HK-2 (cell line): ENCODE results near the gene ARHGAP31.

Experiments
- DNase-seq: peaks from one replicate; pipeline ENCODE4 v3.0.0-alpha.2; 2018; ENCODE audit not compliant: unreplicated experiment

ARHGAP31 gene

DNA sequence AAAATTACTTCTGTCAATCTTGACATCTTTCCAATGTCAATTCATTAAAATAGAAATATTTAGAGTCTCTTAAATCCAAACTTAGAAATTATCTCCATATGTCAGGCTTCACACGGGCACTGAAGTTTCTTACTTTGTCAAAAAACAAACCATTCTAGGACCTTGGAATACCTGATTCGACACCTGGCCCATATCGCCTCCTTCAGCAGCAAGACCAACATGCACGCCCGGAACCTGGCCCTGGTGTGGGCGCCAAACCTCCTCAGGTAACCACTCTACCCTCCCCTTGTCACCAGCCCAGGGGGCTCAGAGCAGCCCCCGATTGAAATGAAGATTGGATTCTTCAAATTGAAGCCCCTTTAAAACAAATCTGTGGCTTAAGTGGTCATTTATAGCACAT is 88.0 kb downstream of the ARHGAP31 start:
- no peak for DNase-seq

DNA sequence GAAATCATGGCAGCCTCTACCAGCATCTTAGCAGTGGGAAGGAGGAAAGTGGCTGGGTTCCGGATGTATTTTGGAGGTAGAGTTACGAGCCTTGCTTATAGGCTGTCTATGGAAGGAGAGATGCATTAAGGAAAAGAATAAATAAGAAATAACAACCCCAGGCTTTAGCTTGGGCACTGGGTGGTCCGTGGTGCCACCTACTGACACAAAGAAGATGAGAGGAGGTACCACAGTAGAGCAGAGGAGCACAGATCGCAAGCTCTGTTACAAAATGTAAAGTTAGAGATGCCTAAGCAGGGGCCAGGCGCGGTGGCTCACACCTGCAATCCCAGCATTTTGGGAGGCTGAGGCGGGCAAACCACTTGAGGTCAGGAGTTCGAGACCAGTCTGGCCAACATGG is 94.4 kb downstream of the ARHGAP31 start:
- DNase-seq = no peak

DNA sequence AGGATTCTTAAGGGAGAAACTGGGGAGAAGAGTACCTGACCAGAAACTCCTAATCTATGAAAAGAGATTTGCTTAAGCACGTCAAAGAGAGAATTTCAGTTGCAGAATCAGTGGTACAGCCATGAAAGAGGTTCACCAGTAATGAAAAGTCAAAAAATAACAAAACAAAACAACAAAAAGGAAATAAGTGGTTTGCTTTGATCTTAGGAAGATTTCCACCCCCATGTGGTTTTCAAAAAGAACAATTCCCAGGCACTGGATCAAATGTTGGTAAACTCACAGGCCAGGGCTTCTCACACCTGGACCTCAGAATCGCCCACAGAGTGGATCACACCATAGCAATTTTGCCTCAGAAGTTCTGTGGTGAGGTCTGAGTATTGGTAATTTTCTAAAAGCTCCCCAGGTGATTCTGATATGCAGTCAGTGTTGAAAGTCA is 101.8 kb downstream of the ARHGAP31 start:
- DNase-seq = no peak

DNA sequence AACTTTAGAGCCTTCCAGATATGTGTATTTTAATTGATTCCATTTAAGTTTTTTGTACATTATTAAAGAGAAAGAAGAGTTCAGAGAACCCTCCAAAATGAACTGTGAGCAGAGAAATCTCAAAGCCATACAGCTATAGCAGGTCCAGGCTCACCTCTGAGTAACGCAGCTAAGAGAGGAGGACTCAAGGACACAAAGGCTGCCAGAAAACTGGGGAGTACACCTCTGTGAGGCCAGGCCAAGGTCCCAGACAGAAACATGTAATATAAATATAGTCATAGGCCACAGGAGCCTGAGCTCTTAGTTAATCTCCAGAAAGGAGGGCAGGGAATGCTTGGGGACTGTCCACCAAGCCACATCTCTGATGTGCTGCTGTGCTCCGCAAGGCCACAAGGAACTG is 102.7 kb downstream of the ARHGAP31 start:
- no peak for DNase-seq

DNA sequence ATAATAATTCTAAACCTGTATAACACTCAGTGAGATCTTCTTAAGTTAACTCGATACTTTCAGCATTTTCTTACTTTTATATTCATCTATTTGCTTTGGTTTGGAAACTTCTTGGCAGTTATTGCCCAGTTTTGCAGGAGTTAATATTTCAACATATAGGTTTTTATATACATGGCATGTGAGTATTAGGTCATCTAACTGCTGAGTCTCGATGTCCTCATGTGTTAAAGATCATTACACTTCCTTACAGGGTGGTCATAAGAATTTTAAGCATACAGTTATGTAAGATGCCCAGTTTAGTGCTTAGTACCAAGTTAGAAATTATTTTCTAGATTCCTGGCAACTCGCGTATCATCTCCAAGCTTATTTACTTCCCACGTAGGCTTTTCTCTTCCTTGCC is 106.3 kb downstream of the ARHGAP31 start:
- DNase-seq = no peak

DNA sequence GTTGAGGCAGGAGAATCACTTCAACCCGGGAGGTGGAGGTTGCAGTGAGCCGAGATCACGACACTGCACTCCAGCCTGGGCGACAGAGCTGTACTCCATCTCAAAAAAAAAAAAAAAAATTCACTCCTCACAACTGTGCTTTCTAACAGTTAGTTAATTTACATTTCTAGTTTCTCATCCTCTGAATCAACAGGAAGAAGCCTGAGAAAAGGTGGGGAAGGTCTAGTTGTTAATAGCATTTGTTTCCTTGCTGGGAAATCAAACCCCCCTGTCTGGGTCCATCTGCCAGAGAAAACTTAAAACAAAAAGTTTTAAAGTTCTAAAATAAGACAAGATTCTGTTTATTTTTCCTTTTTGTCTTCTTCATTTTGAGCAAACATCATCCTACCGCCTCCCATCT is 106.9 kb downstream of the ARHGAP31 start:
- no peak for DNase-seq

DNA sequence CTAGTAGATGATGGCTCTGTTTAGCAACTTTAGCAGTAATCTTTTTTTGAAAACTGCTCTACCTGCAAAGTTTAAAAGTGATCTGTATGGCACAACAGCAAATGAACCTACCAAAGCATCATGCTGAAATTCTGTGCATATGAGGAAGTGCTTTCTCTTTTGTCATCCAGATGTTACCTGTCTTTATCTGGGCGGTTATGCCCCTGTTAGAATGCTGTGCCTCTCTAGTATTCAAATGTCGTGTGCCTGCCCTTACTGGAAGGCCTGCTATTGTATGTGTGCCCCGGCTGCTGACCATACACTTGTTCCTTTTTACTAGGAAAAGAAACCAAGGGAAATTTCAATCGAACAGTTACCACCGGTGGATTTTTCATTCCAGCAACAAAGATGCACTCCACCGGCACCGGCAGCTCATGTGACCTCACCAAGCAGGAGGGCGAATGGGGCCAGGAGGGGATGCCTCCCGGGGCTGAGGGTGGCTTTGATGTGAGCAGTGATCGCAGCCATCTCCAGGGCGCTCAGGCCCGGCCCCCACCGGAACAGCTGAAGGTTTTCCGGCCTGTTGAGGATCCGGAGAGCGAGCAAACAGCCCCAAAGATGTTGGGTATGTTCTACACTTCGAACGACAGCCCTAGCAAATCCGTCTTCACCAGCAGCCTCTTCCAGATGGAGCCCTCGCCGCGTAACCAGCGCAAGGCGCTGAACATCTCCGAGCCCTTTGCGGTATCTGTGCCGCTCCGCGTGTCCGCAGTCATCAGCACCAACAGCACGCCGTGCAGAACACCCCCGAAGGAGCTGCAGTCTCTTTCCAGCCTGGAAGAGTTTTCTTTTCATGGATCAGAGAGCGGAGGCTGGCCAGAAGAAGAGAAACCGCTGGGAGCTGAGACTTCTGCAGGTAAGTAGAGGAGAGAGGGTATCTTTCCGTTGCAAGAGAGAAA is 107.6 kb downstream of the ARHGAP31 start:
- DNase-seq = no peak

DNA sequence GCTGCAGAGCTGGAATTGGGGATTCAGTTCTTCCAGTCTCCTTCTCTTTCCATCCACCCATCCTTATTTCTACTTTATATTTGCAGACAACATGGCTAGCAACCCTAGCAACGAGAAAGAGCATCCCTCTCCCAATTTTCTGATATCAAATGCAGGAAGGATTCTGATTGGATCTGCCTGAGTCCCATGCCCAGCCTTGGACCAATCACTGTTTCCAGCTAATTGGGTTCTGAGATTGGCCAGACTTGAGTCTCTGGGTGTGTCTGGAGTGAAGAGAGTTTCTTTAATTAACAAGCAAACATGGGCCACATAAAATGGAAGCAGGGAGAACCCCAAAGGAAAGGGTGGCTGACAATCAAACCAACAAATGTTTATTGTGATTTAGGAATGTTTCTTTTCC is 108.6 kb downstream of the ARHGAP31 start:
- DNase-seq = no peak

DNA sequence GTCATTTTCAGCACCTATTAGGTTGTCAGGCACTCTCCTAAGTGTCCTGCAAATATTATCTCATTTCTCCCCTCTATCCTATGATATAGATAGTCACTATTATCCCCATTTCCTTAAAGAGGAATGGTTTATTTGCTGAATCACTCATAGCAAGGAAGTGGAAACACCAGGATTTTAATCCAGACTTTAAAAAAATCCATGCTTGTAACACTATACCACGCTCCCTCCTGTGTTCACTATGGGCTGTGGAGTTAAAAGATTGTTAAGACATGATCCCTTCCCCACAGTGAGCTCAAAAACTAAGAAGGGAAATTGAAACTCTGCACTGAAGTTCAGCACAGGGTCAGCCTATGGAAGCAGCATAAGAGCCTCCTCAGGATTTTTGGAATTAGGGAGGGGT is 109.0 kb downstream of the ARHGAP31 start:
- DNase-seq = no peak

DNA sequence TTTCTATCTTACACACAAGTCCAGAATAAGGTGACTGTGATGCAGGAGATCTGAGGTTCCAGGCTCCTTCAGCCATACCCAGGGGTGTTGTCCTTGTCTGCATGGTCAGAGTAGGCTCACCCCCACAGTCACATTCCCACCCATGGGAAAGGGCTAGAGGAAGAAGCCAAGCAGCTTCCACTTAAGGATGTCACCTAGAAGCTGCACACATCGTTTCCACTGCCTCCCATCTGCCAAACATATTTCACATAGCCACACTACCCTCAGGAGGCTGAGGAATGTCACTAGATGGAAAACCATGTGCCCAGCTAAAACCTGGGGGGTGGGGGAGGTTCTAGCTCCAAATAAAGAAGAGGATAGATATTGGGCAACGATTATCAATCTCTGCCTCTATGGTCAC is 111.1 kb downstream of the ARHGAP31 start:
- no peak for DNase-seq

DNA sequence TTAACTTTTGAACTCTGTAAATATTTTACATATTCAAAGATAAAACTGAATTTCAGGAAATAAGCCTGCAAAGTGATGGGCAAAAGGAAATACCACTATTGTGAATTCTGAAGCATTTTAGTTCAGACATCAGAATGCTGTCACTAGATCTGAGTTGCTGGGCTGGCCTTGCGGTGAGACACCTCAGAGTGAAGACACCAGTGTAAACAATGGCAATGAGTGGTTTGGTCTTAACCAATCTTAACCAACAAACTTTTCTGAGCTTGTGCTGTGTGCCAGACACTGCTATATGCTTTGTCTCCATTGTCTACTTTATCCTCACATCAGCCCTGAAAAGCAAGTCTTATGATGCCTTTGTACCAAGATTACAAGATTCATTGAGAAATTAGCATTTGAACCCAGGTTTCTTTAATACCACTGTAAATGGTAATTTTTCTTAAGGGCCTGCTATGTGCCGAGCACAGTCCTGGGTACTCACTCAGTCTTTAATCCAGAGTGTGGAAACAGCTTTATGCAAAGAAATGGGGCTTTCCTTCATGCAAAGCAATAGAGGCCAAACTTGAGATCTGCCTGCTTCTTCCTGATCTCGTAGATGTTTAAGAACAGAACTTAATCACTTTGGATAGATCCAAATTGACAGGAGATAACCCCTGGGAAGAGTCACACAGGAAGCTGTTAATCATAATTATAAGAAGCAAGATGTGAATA is 114.2 kb downstream of the ARHGAP31 start:
- no peak for DNase-seq

DNA sequence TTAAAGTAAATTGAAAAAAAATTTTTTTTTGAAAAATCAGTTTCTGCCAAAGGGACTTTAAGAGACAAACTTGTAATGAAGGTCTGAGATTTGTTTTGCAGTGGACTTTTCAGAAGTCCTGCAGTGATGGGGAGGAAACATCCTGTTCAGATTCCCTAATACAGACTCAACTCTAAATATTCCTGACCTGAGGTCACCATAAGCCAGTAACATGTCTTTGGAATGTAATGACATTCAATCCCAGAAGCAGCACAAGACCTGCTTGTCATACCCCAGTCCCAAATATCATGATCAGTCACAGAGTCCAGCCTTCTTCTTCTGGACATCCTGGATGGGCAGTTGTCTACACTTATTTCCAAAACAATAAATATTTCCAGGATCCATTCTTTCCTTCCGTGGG is 115.7 kb downstream of the ARHGAP31 start:
- DNase-seq = no peak

DNA sequence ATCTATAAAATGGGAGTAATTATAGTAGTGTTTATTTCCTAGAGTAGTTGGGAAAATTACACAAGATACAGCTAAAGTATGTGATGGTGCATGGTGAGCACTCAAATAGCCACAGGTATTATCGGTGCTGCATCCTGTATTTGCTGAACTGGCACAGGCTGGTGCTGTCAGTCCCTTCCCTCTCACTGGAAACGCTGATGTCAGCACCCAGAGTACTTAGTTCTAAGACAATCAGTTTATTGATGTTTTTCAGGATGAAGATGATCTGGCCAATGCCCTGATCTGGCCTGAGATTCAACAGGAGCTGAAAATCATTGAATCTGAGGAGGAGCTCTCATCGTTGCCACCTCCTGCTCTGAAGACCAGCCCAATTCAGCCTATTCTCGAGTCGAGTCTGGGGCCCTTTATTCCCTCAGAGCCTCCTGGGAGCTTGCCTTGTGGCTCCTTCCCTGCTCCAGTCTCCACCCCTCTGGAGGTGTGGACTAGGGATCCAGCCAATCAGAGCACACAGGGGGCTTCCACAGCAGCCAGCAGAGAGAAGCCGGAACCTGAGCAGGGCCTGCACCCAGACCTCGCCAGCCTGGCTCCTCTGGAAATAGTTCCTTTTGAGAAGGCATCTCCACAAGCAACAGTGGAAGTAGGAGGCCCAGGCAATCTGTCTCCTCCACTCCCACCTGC is 119.6 kb downstream of the ARHGAP31 start:
- no peak for DNase-seq

DNA sequence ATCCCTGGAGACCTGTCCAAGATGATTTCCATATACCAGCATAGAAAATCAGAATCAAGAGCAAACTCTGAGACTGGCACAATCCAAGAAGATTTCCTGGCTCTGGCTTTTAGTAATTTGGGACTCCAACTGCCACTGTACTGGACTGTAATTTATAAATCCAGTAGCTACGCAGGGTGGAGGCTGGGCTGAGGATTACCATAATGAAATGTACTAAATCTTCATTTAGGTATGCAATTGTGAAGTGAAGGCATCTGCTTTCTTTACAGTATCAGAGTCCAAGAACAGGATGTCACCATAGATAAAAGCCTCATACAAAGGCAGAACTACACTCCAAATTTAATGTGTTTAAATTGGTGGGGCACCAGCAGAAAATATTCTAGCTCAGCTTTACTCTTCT is 122.7 kb downstream of the ARHGAP31 start:
- no peak for DNase-seq

DNA sequence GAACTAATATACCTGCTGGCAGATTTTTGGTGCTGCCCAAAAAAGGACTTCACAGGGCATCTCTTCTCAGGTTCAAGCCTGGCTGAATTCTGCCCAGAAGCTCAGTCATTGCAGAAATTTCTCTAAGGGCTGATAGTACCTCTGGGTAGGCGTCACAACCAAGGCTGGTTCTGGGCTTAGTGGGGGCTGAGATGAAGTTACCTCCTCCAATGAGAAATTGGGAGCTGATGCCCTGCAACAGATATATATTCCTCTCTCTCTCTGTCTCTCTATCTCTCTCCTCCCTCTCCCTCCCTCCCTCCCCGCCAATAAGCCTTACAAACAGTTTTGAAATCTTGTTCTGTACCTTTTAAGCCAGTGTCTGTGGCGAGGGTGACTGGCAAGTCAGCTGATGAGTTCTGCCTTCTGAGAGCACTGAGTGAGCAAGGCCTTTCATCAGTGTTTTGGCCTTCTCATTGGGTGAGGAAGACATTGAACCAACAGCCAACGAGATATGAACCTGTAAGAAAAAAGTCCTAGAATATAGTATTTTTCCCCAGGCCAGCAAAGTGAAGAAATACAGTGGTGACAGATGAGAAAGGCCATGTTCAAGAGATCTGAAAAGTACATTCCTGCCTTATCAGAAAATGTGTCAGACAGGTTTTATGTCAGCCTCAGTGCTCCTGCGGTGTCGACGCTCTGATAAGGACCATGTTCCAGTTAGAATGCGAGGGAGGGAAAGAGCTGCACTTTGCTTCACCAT is 123.8 kb downstream of the ARHGAP31 start:
- no peak for DNase-seq

DNA sequence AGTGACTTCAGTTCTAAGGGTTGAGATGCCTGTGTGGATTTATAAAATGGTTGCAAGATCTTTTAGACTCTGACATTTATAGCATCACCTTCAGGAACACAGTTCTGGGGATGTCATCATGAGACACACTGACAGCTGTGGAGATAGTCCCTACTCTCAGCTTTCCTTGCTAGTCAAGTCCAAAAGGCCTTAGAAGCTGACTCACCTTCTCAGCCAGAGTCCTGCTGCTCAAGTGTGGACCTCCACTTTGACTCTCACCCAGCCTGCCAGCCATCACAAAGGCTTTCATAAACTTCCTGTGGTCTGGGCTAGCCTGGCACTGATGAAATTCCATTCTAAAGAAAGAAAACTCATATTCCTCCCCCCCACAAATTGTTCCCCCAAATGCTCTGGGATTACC is 124.5 kb downstream of the ARHGAP31 start:
- peak; percentile 11 for DNase-seq

DNA sequence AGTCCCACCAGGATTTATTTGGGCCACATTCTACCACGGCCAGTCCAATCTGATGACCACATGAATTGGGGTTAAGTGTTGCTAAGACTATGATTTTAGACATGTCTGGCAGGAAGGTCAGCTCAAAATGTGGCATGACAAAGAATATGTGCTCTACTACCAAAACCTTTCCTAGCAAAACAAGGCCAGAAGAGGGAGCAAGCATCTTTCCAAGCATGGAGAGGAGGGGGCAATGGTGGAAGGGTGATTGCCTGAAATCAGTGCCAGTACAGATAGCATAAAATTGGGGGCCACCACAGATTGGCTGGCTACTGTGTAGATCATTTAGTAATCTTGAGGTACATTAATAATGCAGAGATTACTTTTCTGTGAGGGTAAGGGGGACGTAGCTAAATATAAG is 126.0 kb downstream of the ARHGAP31 start:
- no peak for DNase-seq

DNA sequence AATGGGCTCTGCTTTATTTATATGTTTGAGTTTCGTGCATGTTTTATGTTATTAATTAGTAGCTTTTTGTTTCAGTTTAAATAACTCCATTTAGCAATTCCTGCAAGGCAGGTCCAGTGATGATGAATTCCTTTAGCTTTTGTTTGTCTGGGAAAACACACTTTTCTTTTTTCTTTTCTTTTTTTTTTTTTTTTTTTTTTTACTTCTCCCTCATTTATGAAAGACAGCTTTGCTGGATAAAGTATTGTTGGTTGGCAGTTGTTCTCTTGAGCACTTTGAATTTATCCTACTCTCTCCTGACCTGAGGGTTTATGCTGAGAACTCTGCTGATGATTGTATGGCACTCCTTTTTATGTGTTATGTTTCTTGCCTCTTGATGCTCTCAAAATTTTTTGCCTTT is 133.5 kb downstream of the ARHGAP31 start:
- no peak for DNase-seq

DNA sequence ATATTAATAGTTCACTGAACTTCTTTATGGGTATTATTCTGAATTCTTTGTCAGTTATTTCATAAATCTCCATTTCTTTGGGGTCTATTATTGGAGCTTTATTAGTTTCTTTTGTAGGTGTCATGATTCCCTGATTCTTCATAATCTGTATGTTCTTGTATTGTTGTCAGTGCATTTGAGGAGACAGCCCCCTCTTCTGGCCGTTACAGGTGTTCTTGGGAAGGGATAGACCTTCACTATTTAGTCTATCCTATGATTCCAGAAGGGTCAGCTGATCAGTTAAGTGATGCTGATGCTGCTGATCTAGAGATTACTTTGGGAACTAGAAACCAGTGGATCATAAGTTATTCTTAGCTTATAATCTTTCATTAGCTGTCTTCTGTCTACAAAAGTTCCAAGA is 134.4 kb downstream of the ARHGAP31 start:
- DNase-seq = no peak

DNA sequence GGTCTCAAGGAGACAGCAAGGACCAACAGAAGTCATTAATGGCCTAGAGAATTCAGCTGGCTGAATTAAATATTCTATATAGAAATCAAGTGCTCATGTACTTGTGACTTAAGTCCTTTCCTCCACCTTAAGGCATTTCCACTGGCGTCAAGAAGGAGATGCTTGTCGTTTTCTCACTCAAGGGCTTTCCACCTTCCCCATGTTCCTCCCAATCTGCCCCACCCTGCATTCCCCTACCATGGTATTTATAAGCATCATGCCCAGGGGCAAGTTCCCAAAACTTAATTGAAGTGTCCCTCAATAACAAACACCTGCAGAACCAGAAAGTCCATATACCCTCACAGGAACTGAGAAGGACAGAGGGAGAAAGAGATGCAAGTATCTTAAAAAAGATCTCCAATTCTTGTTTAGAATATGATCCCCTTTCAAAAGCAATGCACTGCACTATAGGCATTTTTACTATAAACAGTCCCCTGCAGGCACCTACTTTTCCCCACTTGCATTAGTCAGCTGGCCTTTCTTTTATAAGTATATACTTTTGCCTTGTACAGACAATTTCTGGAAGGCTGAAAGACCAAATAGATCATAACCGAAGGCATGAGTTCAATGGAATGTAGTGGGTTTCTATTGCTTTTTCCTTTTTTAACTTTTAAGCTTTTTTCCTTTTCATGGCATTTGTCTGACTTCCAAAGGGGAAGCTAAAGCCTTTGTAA is 139.6 kb downstream of the ARHGAP31 start:
- no peak for DNase-seq

DNA sequence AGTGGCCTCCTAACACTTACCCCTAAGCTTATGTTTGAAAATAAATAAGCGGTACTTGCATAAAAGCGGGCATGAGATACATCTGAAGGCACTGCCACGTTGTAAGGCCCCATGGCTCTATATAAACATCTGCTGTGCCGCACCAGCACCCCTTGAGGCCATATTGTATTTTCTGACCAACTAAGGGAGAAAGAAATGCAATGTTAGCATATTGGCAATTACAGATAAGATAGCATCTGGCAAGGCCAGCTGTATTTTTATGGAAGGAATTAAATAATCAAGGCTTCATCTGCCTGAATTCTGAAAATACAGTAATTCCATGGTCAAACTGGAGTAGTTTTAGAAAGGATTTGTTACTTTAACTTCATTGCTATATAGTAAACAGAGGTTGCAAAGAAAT is 140.5 kb downstream of the ARHGAP31 start:
- DNase-seq = no peak
